DOHH2 (cell line): Measurements from ENCODE around the gene NRBP1.
"Not testable (repeated sequence)": the region's sequence is repeated elsewhere in the genome, so short reads cannot be mapped to it uniquely, and the experiment has no call there.

Experiments
- CTCF ChIP-seq: fragments of 200-600 bp; sonication (generic); IDR thresholded peaks from one replicate; pipeline ENCODE4 v1.5.1; 2014; ENCODE audit warnings: antibody characterized with exemption, mild to moderate bottlenecking, low read depth, low read length; ENCODE audit not compliant: poor library complexity, severe bottlenecking
- EZH2phosphoT487 ChIP-seq: fragments of 200-600 bp; sonication (generic); IDR thresholded peaks from 2 replicates; pipeline ENCODE4 v1.6.1; 2017; ENCODE audit warnings: borderline replicate concordance, mild to moderate bottlenecking, antibody characterized with exemption, low read length, moderate library complexity, mixed read lengths

GRCh38 chr2:27425039-27425438 lies 3.4 kb upstream of the NRBP1 start:
- TF ChIP-seq CTCF, EZH2phosphoT487: not testable (repeated sequence)
